ENCODE measurements around the gene MSL1. TPM values are rescaled to one million over a fixed set of nuclear protein-coding genes. Genes with fewer than 3 reads are reported as not detected.

The MSL1 gene
- polyA plus RNA-seq, 1 donor = 111 TPM

DNA sequence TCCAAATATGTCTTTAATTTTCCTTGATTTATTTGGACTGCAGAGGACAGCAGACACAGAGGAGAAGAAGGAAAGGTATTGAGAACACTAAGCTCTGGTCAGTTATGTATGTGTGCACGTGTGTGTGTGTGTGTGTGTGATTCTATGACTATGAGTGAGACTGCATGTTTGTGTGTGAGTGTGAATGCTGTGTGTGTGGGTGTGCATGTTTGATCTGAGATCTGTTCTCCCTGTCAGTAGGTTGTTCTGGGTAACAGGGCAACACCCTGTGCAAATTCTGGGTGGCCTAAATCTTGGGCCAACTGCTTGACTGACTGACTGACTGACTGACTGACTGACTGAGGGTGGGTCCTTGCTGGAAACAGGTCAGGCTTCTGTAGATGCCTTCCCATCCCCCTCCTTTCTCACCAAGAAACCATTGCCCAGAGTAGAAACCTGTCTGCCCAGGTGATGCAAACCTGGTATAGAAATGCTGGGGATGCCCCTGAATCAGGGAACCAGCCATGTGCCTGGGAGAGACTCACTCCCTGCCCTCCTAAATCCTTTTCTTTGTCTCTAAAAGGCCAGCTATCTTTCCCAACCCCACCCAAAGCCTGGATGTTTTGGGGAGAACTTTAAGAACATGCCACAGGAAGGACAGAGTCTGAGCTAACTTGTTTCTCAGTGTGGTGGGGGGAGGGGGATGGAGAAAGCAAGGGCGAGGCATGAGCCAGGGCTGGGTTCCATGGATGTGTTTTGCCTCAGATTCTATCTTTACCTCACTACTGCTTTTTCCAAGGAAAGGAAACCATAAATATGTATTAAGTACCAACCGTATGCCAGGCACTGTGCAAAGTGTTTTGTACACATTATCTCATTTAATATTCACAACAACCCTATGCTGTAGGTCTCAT lies 16.9 kb upstream of the MSL1 start:
- no peak for DNase-seq (ENCODE audit: low read depth)

DNA sequence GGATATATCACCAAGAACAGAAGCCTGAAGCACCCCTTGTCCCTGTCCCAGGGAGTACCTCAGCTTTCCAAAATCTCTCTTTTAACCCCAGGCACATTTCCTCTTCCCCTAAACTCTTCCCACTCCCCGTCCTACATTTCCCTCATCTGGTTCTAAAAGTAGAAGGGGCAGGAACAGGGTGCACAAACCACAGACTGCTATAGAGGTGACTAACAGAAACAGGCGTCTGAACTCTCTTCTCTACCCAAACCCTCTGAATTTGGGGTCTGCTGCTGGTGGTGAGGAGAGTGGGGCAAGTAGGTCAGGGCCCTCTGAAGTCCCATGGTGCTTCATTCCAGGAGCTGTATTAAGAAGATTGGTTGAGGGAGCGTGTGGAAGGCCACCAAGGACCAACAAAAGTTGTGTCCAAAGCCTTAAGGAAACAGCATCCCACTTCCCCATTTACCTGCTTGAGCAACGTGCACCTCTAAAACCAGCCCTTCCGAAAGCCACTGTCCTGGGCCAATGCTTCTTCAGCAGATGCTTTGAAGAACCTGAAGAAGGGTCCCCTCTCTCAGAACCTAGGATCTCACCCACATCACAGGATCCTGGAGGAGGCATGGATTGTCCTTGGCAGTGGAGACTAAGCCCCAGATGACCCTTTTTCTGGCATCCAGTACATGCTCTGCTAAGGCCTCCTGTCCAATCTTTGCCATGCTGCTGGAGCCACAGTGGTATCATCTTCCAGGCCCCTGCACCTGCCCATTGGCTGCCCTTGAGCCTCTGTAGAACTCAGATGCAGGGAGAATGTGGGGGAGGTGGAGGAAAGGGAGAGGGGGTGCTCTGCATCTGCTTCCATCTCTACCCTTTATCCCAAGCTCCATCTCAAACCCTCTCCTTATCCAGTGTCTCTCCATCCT lies 15.7 kb upstream of the MSL1 start:
- DNase-seq (ENCODE audit: low read depth) = no peak

DNA sequence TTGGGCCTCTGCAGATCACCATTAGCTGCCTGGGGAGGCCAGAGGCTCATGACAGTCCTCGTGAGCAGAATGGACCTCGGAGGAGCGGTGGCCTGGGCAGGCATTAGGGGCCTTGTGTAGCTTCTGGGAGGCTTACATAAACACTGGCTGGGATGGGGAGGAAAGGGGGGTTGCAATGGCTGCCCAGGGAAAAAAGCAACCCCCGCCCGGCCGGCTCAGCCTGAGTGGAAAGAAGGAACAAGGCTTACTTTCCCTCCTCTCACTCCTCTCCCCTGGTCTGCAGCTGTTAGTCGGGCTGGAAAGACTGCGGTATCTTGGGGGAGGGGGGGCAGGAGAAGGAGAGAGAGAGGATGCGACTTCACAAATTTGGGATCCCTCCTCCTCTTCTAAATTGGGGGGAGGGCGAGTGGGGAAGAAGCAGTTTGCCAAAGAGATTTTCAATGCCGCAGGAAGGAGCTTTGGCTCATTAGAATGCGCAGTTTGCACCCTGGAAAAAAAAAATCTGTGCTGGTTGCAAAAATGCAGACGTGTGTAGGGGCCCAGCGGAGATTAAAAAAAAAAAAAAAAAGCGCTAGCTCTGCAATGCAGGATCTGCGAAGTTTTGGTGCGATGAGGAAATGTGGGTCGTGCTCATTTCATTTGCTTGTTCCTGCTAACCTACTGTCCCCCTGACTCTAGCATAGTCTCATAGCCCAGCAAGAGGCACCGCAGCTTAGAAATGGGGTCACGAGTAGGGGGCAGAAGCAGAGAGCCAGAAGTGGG lies 14.8 kb upstream of the MSL1 start:
- no peak for DNase-seq (ENCODE audit: low read depth)

DNA sequence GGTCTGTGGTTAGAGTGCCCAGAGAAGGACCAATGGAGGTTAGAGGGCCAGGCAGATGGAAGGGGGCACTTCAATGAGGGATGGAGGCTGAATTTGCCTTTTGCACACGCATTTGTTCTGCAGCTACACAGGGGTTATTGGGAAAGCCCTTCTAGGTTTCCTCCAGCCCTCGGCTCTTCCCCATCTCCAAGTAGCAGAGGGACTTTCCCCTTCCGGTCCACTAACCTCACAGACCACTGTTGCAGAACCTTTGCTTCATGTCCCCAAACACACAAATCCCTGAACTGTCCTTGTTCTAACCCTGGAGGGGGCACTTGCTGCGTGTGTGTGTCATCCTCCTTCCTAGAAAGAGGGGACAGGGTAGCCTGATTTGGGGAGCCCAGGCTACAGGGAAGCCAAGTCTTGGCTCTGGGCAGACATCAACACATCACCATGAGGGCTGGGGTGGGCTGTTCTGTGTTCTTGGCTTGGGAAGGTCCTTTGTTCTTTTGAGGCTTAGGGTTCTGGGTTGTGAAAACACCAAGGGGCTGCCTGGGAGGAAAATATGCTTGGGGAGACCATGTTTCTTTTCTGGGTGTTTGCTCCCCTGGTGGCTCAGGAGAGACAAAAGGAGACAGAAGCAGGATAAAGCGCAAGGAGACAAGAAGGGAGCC lies 14.1 kb upstream of the MSL1 start:
- no peak for DNase-seq (ENCODE audit: low read depth)

DNA sequence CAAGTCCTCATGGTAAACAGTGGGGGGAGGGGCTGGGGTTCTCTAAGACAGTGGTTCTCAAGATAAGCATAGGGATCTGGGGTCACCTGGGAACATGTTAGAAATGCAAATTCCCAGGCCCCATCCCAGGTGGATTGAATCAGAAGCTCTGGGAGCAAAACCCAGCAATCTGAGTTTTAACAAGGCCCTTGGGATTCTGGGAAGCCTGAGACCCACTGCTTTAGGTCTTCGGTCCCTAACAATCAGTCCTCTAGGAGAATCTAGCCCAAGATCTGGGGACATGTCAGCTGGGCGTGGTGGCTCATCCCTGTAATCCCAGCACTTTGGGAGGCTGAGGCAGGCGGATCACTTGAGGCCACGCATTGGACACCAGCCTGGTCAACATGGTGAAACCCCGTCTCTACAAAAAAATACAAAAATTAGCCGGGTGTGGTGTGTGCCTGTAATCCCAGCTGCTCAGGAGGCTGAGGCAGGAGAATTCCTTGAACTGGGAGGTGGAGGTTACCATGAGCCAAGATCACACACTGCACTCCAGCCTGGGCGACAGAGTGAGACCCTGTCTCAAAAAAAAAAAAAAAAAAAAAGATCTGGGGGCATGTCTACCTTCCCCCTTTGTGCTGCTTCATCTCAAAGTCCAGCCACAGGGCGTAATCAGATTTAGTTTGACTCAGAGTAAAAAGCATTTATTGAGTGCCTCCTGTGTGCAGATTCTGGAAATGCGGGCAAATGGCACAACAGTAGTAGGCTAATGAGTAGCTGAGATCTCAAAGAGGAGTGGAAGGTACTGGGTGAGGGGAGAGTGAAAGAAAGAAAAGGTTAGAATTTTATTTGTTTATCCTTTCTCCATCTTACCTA lies 12.6 kb upstream of the MSL1 start:
- DNase-seq (ENCODE audit: low read depth) = no peak

DNA sequence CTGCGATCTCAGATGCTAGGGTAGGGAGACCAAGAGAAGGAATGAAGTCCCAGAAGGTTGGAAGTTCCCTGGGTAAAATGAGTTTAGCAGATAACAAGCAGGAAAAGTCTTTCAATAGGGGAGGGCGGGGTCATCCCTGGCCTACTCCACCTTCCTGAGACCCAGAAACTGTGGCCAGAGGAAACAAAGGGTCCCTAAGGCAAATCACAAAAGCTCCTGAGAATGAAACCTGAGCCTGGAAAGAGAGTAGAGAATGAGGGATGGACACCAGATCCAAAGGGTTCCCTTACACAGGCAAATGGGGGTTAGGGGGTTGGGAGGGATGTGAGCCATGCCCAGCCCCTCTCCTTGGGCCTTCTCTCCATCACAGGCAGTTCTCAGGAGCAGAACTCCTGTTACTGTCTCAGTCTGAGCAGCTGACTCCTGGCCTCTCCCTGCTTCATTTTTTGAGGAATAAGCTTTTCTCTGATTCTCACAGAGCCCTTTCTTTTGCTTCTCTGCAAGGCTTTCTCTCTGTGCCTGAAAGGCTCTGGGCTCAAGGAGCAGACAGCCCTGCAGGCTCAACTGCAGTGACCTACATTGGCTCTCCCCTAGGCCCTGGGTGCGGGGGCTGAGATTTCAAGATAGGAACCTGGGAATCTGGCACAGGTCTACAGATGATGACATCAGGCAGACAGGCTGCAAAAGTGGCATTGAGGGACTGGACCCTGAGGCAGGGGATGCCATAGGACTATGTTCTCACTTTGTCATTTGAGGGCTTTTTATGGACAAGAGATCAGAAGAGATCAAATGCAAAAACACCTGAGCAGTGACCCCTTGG lies 11.5 kb upstream of the MSL1 start:
- no peak for DNase-seq (ENCODE audit: low read depth)

DNA sequence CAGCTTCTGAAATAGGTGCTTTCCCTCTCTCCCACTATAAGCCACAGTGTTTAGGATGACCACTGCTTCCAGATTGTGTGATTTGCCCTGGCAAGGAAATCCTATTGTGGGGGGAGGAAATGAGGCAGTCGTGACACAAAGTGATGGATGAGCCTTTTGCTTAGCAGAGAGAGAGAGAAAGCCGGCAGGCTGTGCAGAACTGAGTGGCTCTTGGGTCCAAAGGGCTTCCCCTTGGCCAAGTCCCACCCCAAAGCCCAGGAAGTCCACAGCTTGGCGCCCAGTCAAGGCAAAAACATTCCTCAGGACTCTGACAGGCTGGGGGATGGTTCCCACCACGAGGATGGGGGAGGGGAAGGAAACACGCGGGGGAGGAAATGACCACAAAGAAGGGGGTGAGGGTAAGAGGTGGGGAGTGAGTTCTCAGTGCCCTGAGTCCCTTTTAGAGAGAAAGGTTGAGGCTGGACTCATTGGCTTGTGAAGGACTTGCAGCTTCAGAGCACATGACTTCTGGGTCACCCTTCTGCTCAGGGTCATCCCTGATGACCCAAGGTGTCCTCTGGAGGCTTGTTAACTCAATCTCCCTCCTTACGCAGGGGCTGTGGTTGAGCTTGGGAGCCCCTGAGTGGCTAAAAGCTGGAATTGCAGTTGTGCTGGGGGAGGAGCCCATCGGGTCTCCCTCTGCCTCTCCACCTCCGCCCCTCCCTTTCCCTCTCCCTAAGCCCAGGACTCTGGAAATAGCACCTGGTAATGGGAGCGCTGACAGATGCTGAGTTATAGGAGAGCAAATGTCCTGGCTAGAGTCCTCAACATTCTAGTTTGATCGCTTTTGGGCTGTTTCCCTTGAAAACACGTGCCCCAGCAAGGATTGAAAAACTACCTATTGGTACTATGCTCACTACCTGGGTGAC lies 10.3 kb upstream of the MSL1 start:
- DNase-seq (ENCODE audit: low read depth) = peak; percentile 94

DNA sequence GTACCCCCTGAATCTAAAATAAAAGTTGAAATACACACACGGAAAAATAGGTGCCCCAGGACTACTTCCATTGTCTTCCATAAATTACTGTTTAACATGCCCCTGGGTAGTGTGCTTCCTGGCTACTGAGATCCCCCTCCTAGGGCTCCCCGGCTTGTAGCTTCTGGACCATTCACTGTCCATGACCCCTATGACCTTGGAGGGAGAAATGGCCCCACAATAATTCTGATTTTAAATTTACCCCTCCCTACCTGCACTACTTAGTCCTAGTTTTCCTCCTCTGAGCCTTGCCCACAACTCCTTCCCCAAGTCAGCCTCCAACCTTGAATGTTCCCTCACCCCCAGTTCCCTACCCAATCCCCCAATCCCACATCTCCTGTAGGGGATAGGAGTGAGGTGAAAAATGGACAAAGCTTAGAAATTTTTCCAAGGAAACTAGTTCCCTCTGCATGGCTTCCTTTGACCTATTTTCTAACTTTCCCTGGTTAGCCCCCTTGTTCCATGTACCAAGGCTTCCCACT lies 9.5 kb upstream of the MSL1 start:
- DNase-seq (ENCODE audit: low read depth) = no peak

DNA sequence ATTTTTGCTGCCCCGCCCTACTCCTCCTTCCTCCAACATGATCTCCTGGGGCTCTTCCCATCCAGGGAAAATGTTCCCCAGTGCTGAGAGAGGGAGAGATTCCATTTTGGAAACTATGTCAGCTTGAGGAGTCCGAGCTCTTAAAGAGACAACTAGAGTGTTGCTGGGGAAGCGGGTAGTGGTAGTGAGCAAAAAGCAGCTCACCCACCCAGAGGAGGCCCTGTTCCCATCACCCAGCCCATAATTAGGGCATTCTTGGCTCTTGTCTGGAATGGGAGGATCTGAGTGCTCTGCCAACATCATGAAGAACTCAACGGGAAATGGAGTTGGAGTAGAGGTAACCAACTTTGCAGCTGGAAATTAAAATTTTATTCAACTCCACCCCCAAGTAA lies 9.1 kb upstream of the MSL1 start:
- DNase-seq (ENCODE audit: low read depth) = no peak

DNA sequence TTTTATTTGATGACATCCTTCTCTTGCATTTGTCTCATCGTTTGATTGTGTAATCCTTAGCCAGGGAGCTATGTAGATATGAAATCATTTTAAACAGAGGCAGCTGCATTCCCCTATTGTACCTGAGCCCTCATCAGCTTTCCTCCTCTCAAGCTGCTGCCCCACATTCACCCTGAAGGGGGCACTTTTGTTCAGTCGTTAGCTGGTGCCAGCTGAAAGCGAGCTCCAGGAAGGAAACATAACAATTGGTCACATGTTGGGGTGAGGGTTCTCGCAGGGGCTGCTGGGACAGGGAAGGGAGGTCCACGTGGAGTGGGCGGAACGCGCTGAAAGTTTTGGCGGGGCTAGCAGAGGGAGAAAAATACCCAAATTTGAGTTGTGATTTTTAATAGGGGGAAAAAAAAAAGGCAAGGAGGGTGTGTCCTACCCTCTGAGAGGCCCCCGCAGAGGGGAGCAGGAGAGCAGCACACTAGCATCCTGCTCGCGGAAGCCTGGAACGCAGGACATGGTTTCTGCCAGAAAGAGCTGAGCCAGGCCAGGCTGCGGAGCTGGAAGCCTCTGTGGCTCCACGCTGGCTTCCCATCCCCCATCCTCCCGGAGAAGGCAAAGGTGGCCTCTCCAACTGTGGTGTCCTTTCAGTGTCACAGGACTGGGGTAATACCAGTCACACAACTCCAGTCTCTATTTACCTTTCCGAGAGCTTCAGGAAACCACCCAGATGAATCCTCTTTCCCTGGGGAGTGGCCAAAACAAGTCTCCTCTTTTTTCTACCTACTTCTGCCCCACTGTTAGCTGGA lies 8.5 kb upstream of the MSL1 start:
- DNase-seq (ENCODE audit: low read depth) = peak; percentile 95

DNA sequence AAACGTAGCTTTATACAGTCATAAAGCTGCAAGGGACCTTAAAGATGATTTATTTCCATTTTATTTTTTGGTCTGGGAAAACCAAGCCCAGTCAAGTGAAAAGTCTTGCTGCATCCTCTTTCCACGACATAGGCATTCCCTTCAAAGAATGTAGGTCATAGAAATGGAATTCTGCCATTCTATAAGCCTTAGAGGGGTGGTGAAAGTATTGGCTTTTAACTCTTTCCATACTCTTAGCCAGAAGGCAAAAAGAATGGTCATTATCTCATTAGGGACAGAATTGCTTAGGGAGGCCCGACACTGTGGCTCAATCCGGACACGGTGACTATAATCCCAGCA lies 7.9 kb upstream of the MSL1 start:
- no peak for DNase-seq (ENCODE audit: low read depth)

DNA sequence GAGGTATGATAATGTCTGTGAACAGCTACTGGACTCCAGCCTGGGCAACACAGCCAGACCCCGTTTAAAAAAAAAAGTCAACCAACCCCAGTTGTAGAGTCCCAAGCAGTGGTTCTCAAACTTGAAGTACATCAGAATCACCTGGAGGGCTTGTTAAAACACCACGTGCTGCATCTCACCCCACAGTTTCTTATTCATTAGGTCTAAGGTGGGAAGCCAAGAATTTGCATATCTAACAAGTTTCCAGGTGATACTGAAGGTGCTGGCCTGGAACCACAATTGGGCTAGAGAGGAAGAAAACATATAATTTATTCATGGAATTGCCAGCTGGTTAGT lies 6.7 kb upstream of the MSL1 start:
- no peak for DNase-seq (ENCODE audit: low read depth)

DNA sequence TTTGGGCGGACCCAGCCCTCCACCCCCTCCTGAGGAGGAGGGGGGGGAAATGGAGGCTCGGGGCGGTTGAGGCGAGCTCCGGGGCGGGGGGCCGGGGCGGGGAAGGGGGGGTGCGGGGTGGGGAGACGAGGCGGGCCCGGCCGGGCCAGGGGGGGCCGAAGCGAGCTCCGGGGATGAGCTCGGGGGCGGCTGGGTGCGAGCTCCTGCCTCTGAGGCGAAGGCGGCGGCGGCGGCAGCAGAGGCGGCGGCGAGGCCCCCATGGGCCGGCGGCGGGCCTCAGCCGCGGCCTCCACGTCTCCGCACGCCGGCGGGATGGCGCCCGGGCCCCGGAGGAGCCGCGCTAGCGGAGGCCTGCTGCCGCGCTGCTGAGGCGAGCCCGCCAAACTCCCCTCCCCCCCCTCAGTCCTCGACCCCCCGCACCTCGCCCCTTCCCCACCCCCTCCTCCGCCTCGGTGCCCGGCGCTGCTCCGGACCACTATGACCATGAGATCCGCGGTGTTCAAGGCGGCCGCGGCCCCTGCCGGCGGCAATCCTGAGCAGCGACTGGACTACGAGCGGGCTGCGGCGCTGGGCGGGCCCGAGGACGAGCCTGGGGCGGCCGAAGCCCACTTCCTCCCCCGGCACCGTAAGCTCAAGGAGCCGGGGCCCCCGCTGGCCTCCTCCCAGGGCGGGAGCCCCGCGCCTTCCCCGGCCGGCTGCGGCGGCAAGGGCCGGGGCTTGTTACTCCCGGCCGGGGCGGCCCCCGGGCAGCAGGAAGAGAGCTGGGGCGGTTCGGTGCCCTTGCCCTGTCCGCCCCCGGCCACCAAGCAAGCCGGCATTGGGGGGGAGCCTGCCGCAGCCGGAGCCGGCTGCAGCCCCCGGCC lies 596 bp downstream of the MSL1 start:
- DNase-seq (ENCODE audit: low read depth) = no peak

DNA sequence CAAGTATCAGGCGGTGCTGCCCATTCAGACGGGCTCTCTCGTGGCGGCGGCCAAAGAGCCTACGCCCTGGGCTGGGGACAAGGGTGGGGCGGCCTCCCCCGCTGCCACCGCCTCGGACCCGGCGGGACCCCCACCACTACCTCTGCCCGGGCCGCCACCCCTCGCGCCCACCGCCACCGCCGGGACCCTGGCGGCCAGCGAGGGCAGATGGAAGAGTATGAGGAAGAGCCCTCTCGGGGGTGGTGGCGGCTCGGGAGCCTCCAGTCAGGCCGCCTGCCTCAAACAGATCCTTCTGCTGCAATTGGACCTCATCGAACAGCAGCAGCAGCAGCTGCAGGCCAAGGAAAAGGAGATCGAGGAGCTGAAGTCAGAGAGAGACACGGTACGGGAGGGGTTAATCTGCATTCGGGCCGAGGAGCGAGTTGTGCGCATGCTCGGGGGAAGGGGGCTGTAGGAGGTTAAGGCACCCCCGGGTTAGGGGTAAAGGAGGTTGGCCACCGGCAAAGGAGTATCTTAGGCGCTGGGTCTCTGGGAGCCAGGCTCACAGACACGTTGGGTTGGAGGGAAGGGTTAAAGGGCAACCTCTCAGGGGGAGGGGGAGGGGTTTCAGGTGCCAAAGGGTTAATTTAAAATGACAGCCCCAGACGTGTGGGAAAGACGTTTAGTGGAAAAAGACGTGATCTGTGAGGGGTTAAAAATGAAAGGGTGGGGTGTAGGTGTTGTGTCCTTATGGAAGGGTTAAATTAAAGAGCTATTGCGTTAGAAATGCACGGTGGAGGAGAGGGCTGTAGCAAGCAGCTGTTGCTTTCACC lies 1.4 kb downstream of the MSL1 start:
- no peak for DNase-seq (ENCODE audit: low read depth)

DNA sequence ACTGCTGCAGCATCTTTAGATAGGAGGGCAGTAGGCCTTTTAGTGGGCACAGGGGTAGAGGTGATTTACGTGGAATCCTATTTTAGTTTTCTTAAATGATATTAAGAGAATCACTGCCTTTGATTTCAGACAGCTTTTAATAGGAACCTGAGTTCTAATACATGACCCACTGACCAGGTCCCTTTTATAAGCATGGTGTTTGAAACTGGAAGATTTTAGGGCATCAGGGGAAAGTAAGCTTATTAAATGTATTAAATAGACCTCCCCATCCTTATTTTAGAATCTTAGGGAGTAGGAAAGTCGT lies 2.0 kb downstream of the MSL1 start:
- no peak for DNase-seq (ENCODE audit: low read depth)

All from forelimb muscle (tissue), 1 donor.